ENCODE data around the gene THEM4. TPM values are rescaled to one million over a fixed set of nuclear protein-coding genes. Genes with fewer than 3 reads are reported as not detected.

The THEM4 gene
- total RNA-seq, 1 donor from 2014 or later = 17.3 TPM

DNA sequence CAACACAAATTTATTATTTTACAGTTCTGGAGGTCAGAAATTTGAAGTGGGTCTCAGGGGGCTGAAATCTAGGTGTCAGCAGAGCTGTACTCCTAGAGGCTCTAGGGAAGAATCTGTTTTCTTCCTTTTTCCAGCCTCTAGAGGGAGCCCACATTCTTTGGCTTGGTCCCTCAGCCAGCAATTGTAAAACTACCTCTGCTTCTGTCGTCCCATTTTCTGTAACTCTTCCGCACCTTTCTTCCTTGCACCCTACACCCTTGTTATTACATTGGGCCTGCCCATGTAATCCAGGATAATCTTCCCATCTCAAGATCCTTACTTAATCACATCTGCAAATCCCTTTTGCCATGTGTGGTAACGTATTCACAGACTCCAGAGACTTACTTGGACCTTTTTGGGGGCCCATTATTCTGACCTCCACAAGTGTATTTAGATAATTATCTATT, 24.8 kb upstream of the THEM4 start:
- Mint-ChIP-seq H3K4me1 (ENCODE audit: low read depth) (peaks cover 24% of the 10 kb centered on the region), H3K36me3 (ENCODE audit: insufficient read depth) (peaks cover 1% of the 10 kb centered on the region), H3K4me3 (ENCODE audit: low read depth) (no peak overlapping the region), H3K9me3 (ENCODE audit: low read depth) (no peaks in the 10 kb centered on the region), H3K27ac (no peak overlapping the region), H3K27me3 (no peaks in the 10 kb centered on the region)
- TF ChIP-seq, protein P1, sequence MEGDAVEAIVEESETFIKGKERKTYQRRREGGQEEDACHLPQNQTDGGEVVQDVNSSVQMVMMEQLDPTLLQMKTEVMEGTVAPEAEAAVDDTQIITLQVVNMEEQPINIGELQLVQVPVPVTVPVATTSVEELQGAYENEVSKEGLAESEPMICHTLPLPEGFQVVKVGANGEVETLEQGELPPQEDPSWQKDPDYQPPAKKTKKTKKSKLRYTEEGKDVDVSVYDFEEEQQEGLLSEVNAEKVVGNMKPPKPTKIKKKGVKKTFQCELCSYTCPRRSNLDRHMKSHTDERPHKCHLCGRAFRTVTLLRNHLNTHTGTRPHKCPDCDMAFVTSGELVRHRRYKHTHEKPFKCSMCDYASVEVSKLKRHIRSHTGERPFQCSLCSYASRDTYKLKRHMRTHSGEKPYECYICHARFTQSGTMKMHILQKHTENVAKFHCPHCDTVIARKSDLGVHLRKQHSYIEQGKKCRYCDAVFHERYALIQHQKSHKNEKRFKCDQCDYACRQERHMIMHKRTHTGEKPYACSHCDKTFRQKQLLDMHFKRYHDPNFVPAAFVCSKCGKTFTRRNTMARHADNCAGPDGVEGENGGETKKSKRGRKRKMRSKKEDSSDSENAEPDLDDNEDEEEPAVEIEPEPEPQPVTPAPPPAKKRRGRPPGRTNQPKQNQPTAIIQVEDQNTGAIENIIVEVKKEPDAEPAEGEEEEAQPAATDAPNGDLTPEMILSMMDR (IDR thresholded peaks at IDR 0.05; ENCODE audit: unreplicated experiment) = peak; percentile 89
- no peak for DNase-seq (ENCODE audit: low spot score, unreplicated experiment)

DNA sequence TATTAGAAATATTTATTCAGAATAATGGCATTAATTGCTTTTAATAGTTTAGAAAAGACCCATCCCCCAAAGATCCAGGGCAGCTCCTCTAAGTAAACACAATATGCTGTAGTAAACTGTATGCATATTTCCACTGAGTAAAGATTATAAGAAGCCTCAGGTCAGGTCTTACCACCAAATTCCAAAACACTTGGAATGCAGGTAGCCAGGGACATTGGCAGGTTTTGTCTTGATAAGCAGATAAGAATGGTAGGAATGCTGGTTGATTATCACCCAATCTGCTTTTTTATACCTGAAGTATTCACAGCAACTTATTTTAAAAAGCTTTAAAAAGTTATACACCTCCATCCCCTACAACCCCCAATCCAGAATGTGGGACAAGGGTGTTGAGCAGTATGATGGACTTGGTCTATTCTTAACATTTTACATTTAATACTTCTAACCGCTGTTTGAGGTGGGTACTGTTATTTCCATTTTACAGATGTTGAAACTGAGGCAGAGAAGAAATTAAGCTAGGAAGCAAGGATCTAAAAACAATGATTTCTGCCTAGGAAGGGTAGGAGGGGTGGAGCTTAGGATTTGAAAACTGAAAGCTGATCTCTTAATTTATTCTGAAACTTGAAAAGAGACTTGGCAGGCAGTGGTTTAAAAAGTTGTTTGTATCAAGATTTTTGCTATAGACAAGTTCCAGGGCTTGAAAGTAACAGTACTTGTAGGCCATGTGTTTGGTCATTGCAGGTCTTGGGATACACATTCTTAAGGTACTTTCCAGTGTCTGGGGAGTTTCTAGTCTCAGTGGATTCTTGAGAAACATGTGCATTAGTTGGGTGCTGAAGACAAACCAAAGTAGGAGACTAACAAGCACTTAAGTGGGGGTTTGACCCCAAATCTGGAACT, 15.6 kb upstream of the THEM4 start:
- Mint-ChIP-seq H3K27ac (peak overlapping the region; percentile 23), H3K9me3 (ENCODE audit: low read depth) (no peaks in the 10 kb centered on the region), H3K27me3 (no peaks in the 10 kb centered on the region), H3K4me3 (ENCODE audit: low read depth) (no peak overlapping the region), H3K36me3 (ENCODE audit: insufficient read depth) (peaks cover under 1% of the 10 kb centered on the region), H3K4me1 (ENCODE audit: low read depth) (peaks cover 46% of the 10 kb centered on the region)
- DNase-seq (ENCODE audit: low spot score, unreplicated experiment) = no peak
- TF ChIP-seq, protein P1 (IDR thresholded peaks at IDR 0.05; ENCODE audit: unreplicated experiment) = no peak

- H3K27me3 Mint-ChIP-seq = no peaks in the 10 kb centered on the region
- TF ChIP-seq, protein P1 (IDR thresholded peaks at IDR 0.05; ENCODE audit: unreplicated experiment) = no peak
- H3K4me3 Mint-ChIP-seq (ENCODE audit: low read depth) = no peak overlapping the region
- peaks cover 55% of the 10 kb centered on the region for H3K4me1 Mint-ChIP-seq (ENCODE audit: low read depth)
- H3K27ac Mint-ChIP-seq = peak overlapping the region; percentile 67
- H3K36me3 Mint-ChIP-seq (ENCODE audit: insufficient read depth) = no peaks in the 10 kb centered on the region
- no peak for DNase-seq (ENCODE audit: low spot score, unreplicated experiment)
- H3K9me3 Mint-ChIP-seq (ENCODE audit: low read depth) = no peaks in the 10 kb centered on the region
These were observed 14.1 kb upstream of the THEM4 start for GRCh38 chr1:151923422-151923821.

DNA sequence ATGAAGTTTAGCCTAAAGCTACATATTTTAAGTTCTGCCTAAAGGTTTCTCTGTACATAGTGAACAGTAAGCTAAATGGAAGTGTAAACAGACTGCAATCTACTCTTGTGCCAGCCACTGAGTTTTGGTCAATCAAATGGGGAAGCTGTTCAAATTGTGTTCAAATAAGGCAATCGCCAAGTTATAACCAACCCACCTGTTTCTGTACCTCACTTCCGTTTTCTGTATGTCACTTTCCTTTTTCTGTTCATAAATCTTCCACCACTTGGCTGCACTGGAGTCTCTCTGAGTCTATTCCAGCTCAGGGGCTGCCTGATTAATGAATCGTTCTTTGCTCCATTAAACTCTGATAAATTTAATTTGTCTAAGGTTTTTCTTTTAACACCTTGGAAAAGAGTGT, 10.8 kb upstream of the THEM4 start:
- no peaks in the 10 kb centered on the region for H3K9me3 Mint-ChIP-seq (ENCODE audit: low read depth)
- peaks cover 4% of the 10 kb centered on the region for H3K27me3 Mint-ChIP-seq
- no peaks in the 10 kb centered on the region for H3K36me3 Mint-ChIP-seq (ENCODE audit: insufficient read depth)
- TF ChIP-seq, protein P1 (IDR thresholded peaks at IDR 0.05; ENCODE audit: unreplicated experiment) = no peak
- DNase-seq (ENCODE audit: low spot score, unreplicated experiment) = no peak
- no peak overlapping the region for H3K4me3 Mint-ChIP-seq (ENCODE audit: low read depth)
- peaks cover 47% of the 10 kb centered on the region for H3K4me1 Mint-ChIP-seq (ENCODE audit: low read depth)
- no peak overlapping the region for H3K27ac Mint-ChIP-seq

DNA sequence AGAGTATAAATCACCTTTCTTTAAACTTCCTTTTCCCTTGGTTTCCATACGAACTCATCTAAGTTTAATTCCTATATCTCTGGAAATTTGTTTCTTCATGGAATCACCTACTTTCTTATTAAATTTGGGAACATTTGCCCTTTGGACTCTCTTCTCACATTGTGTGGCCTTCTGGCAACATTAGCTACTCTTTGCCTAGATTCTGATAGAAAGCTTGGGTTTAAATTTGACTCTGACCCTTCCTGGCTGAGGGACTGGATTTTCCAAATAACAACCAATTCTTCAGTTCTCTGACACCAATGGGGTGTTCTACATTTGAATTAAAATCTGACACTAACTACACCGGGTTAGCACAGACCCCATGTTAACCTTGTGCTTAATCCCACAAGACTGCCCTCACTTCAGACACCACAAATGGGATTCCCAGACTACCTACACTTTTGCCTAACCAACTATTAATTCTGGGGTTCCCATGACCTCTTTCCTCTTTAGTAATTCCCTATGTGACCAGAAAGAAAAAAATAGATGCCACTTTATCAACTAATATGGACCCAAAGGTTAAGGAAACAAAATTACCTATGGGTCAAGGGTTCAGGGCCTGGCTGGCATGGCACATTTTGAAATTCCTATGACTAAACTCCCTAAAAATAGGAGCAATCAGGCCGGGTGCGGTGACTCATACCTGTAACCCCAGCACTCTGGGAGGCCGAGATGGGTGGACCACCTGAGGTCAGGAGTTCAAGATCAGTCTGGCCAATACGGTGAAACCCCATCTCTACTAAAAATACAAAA, 9.7 kb upstream of the THEM4 start:
- peaks cover 42% of the 10 kb centered on the region for H3K4me1 Mint-ChIP-seq (ENCODE audit: low read depth)
- peaks cover 4% of the 10 kb centered on the region for H3K27me3 Mint-ChIP-seq
- no peak overlapping the region for H3K27ac Mint-ChIP-seq
- TF ChIP-seq, protein P1 (IDR thresholded peaks at IDR 0.05; ENCODE audit: unreplicated experiment) = no peak
- H3K36me3 Mint-ChIP-seq (ENCODE audit: insufficient read depth) = no peaks in the 10 kb centered on the region
- no peaks in the 10 kb centered on the region for H3K9me3 Mint-ChIP-seq (ENCODE audit: low read depth)
- no peak for DNase-seq (ENCODE audit: low spot score, unreplicated experiment)
- no peak overlapping the region for H3K4me3 Mint-ChIP-seq (ENCODE audit: low read depth)
